ENCODE results near the gene CYP46A1. TPM values are rescaled to one million over a fixed set of nuclear protein-coding genes. Genes with fewer than 3 reads are reported as not detected.

CYP46A1 gene
- total RNA-seq, 1 donor from 2014 or later = 3.6 TPM

GRCh38 chr14:99763527-99764221 is 79.6 kb downstream of the CYP46A1 start:
- H3K27ac Mint-ChIP-seq (ENCODE audit: unreplicated experiment) = no peak overlapping the region
- no peaks in the 10 kb centered on the region for H3K27me3 Mint-ChIP-seq (ENCODE audit: low read depth)
- H3K9me3 Mint-ChIP-seq = no peaks in the 10 kb centered on the region
- TF ChIP-seq CTCF (conservative IDR thresholded peaks at IDR 0.05) = no peak
- DNase-seq (ENCODE audit: low read depth, low spot score) = no peak
- H3K4me3 Mint-ChIP-seq = no peak overlapping the region
- no peaks in the 10 kb centered on the region for H3K36me3 Mint-ChIP-seq (ENCODE audit: low read depth)
- peaks cover 21% of the 10 kb centered on the region for H3K4me1 Mint-ChIP-seq

- no peak for DNase-seq (ENCODE audit: low read depth, low spot score)
- Mint-ChIP-seq H3K9me3 (no peaks in the 10 kb centered on the region), H3K4me3 (no peak overlapping the region), H3K36me3 (ENCODE audit: low read depth) (no peaks in the 10 kb centered on the region), H3K27ac (ENCODE audit: unreplicated experiment) (no peak overlapping the region), H3K4me1 (peaks cover 16% of the 10 kb centered on the region), H3K27me3 (ENCODE audit: low read depth) (no peaks in the 10 kb centered on the region)
- no peak for TF ChIP-seq CTCF (conservative IDR thresholded peaks at IDR 0.05)
Measured at GRCh38 chr14:99764222-99764706, 80.2 kb downstream of the CYP46A1 start.

GRCh38 chr14:99768381-99768780 is 84.3 kb downstream of the CYP46A1 start:
- H3K27me3 Mint-ChIP-seq (ENCODE audit: low read depth) = no peaks in the 10 kb centered on the region
- no peaks in the 10 kb centered on the region for H3K36me3 Mint-ChIP-seq (ENCODE audit: low read depth)
- no peak overlapping the region for H3K27ac Mint-ChIP-seq (ENCODE audit: unreplicated experiment)
- TF ChIP-seq CTCF (conservative IDR thresholded peaks at IDR 0.05) = no peak
- H3K4me3 Mint-ChIP-seq = no peak overlapping the region
- H3K9me3 Mint-ChIP-seq = no peaks in the 10 kb centered on the region
- H3K4me1 Mint-ChIP-seq = peaks cover 22% of the 10 kb centered on the region
- DNase-seq (ENCODE audit: low read depth, low spot score) = no peak

GRCh38 chr14:99769123-99769522 is 85.0 kb downstream of the CYP46A1 start:
- no peak overlapping the region for H3K27ac Mint-ChIP-seq (ENCODE audit: unreplicated experiment)
- no peak for TF ChIP-seq CTCF (conservative IDR thresholded peaks at IDR 0.05)
- no peak overlapping the region for H3K4me3 Mint-ChIP-seq
- no peaks in the 10 kb centered on the region for H3K27me3 Mint-ChIP-seq (ENCODE audit: low read depth)
- no peaks in the 10 kb centered on the region for H3K9me3 Mint-ChIP-seq
- no peak for DNase-seq (ENCODE audit: low read depth, low spot score)
- peaks cover 22% of the 10 kb centered on the region for H3K4me1 Mint-ChIP-seq
- no peaks in the 10 kb centered on the region for H3K36me3 Mint-ChIP-seq (ENCODE audit: low read depth)

- H3K4me3 Mint-ChIP-seq = no peak overlapping the region
- no peak for DNase-seq (ENCODE audit: low read depth, low spot score)
- no peaks in the 10 kb centered on the region for H3K36me3 Mint-ChIP-seq (ENCODE audit: low read depth)
- H3K27me3 Mint-ChIP-seq (ENCODE audit: low read depth) = no peaks in the 10 kb centered on the region
- H3K4me1 Mint-ChIP-seq = peaks cover 28% of the 10 kb centered on the region
- H3K27ac Mint-ChIP-seq (ENCODE audit: unreplicated experiment) = no peak overlapping the region
- H3K9me3 Mint-ChIP-seq = no peaks in the 10 kb centered on the region
- no peak for TF ChIP-seq CTCF (conservative IDR thresholded peaks at IDR 0.05)
Measured at GRCh38 chr14:99769799-99770198, 85.7 kb downstream of the CYP46A1 start.
